ENCODE data around the gene DAB2.

The DAB2 gene

GRCh38 chr5:39331861-39332381 lies 92.9 kb downstream of the DAB2 start:
- no peak overlapping the region for H3K4me3 ChIP-seq (ENCODE audit: insufficient read depth, low read depth, low read length)

GRCh38 chr5:39328731-39329130 lies 96.0 kb downstream of the DAB2 start:
- WGBS, 2 experiments = 91 to 100% methylated on average over 1 of the region's 1 CpG
- Histone ChIP-seq H3K36me3 (ENCODE audit: control insufficient read depth, insufficient read depth, low read length) (no peaks in the 10 kb centered on the region), H3K4me3 (ENCODE audit: insufficient read depth, low read depth, low read length) (no peak overlapping the region), H3K4me1 (ENCODE audit: control insufficient read depth, insufficient read depth, low read length) (no peaks in the 10 kb centered on the region), H3K9me3 (ENCODE audit: control insufficient read depth, low read length) (no peaks in the 10 kb centered on the region), H3K27me3 (ENCODE audit: control insufficient read depth, insufficient read depth, low read length, poor library complexity, severe bottlenecking) (no peaks in the 10 kb centered on the region), H3K27ac (ENCODE audit: insufficient read depth, low read depth, low read length, poor library complexity, severe bottlenecking) (no peak overlapping the region)

More at GRCh38 chr5:39331861-39332381, 92.9 kb downstream of the DAB2 start:
- Histone ChIP-seq H3K27me3 (ENCODE audit: control insufficient read depth, insufficient read depth, low read length, poor library complexity, severe bottlenecking) (no peaks in the 10 kb centered on the region), H3K9me3 (ENCODE audit: control insufficient read depth, low read length) (no peaks in the 10 kb centered on the region), H3K4me1 (ENCODE audit: control insufficient read depth, insufficient read depth, low read length) (no peaks in the 10 kb centered on the region), H3K27ac (ENCODE audit: insufficient read depth, low read depth, low read length, poor library complexity, severe bottlenecking) (no peak overlapping the region), H3K36me3 (ENCODE audit: control insufficient read depth, insufficient read depth, low read length) (no peaks in the 10 kb centered on the region)
- 94 to 96% methylated on average over 2 of the region's 2 CpGs for WGBS, 2 experiments

GRCh38 chr5:39323542-39323941 lies 101.2 kb downstream of the DAB2 start:
- Histone ChIP-seq H3K4me1 (ENCODE audit: control insufficient read depth, insufficient read depth, low read length) (no peaks in the 10 kb centered on the region), H3K36me3 (ENCODE audit: control insufficient read depth, insufficient read depth, low read length) (no peaks in the 10 kb centered on the region), H3K4me3 (ENCODE audit: insufficient read depth, low read depth, low read length) (no peak overlapping the region), H3K9me3 (ENCODE audit: control insufficient read depth, low read length) (no peaks in the 10 kb centered on the region), H3K27ac (ENCODE audit: insufficient read depth, low read depth, low read length, poor library complexity, severe bottlenecking) (no peak overlapping the region), H3K27me3 (ENCODE audit: control insufficient read depth, insufficient read depth, low read length, poor library complexity, severe bottlenecking) (no peaks in the 10 kb centered on the region)
- 90 to 100% methylated on average over 2 of the region's 3 CpGs for WGBS, 2 experiments

All from ectodermal cell (in vitro differentiated cells).